Breast epithelium (tissue), 4 donors: ENCODE data around the gene RNF14. TPM values are rescaled to one million over a fixed set of nuclear protein-coding genes. Genes with fewer than 3 reads are reported as not detected.

Source experiments
- DNase-seq, 2 donors: peaks; one replicate each; pipeline ENCODE4 v3.0.0-alpha.2; 2019; ENCODE audit warnings: low spot score in 2 of 2
- H3K27ac ChIP-seq, 2 donors: fragments of 200-600 bp; sonication (generic) in 1 of 2; one replicate each; pipeline ENCODE4 v1.5.1; 2016 to 2019; ENCODE audit warnings: mild to moderate bottlenecking in 1 of 2
- H3K27me3 ChIP-seq, 2 donors: fragments of 200-600 bp; sonication (generic) in 1 of 2; one replicate each; pipeline versions ENCODE4 v1.5.1 to v1.6.0; 2017 to 2019; ENCODE audit warnings: control low read depth in 1 of 2, mild to moderate bottlenecking in 1 of 2
- H3K36me3 ChIP-seq: fragments of 200-600 bp; one replicate; pipeline ENCODE4 v1.5.1; 2019
- H3K4me1 ChIP-seq, 2 donors: fragments of 200-600 bp; sonication (generic); one replicate each; pipeline ENCODE4 v1.5.1; 2016 to 2019; ENCODE audit warnings: control low read depth in 1 of 2
- H3K4me3 ChIP-seq, 3 donors: fragments of 200-600 bp; sonication (generic); 1 replicate in 2 of 3; 2 replicates in 1 of 3; pipeline ENCODE4 v1.5.1; 2016 to 2019; ENCODE audit warnings: mild to moderate bottlenecking in 3 of 3, moderate library complexity in 2 of 3
- H3K9me3 ChIP-seq, 2 donors: fragments of 200-600 bp; sonication (generic) in 1 of 2; one replicate each; pipeline ENCODE4 v1.5.1; 2016 to 2019; ENCODE audit warnings: control low read depth in 1 of 2
- CTCF ChIP-seq, 3 donors: fragments of 450-650 bp; IDR thresholded peaks; one replicate each; pipeline ENCODE4 v1.5.1; 2016 to 2017; ENCODE audit warnings: antibody characterized with exemption in 3 of 3, mild to moderate bottlenecking in 3 of 3, moderate library complexity in 3 of 3
- POLR2A ChIP-seq: fragments of 450-650 bp; IDR thresholded peaks from one replicate; pipeline ENCODE4 v1.6.1; 2016; ENCODE audit warnings: antibody characterized with exemption, mild to moderate bottlenecking, moderate library complexity
- POLR2AphosphoS5 ChIP-seq, 3 donors: sonication (generic); formaldehyde crosslinking; IDR thresholded peaks; one replicate each; pipeline ENCODE4 v1.6.1; 2017; ENCODE audit warnings: antibody characterized with exemption in 3 of 3
- intact Hi-C: fragments of 100-400 bp; cut with DNase I; formaldehyde crosslinking; loops from one replicate; pipeline ENCODE4 v1.15.1; 2023; ENCODE audit warnings: low total_unique reads
- total RNA-seq, 3 donors: library from RNA; depleted of rRNA; stranded (reverse); fragments of >200 nt; gene quantifications; one replicate each; pipeline ENCODE4 v1.1.0, GENCODE V29; 2016

Gene RNF14
- total RNA-seq, 3 donors from 2014 or later: 43.9 to 80.2 (median 60.6) TPM

GRCh38 chr5:141954194-141954593 lies 14.7 kb upstream of the RNF14 start:
- TF ChIP-seq POLR2A (no peak), CTCF (IDR thresholded peaks at IDR 0.05) (no peak), POLR2AphosphoS5 (IDR thresholded peaks at IDR 0.05) (no peak)
- no peaks in the 10 kb centered on the region for H3K4me1 ChIP-seq
- intact Hi-C loops: loop anchor here (5.0 kb wide), 1 partner anchor 917 kb away; no protein-coding TSS in a partner anchor
- H3K36me3 ChIP-seq: no peaks in the 10 kb centered on the region
- DNase-seq: no peak
- H3K27me3 ChIP-seq: no peaks in the 10 kb centered on the region
- no peak overlapping the region for H3K27ac ChIP-seq
- H3K9me3 ChIP-seq: no peaks in the 10 kb centered on the region
- H3K4me3 ChIP-seq: no peak overlapping the region

GRCh38 chr5:141957367-141957996 lies 11.4 kb upstream of the RNF14 start:
- Histone ChIP-seq H3K27ac (peak overlapping the region in 1 of 2 donors; percentile 69), H3K4me3 (peak overlapping the region in 1 of 3 donors; percentile 43), H3K9me3 (no peaks in the 10 kb centered on the region), H3K27me3 (no peaks in the 10 kb centered on the region), H3K36me3 (no peaks in the 10 kb centered on the region), H3K4me1 (no peaks in the 10 kb centered on the region)
- no peak for DNase-seq
- intact Hi-C loops: no loop called here
- TF ChIP-seq POLR2A: no peak
- no peak for TF ChIP-seq POLR2AphosphoS5 (IDR thresholded peaks at IDR 0.05)
- no peak for TF ChIP-seq CTCF (IDR thresholded peaks at IDR 0.05)

- no peak for TF ChIP-seq CTCF (IDR thresholded peaks at IDR 0.05)
- TF ChIP-seq POLR2AphosphoS5 (IDR thresholded peaks at IDR 0.05): peak in 1 of 3 donors; percentile 27
- no peaks in the 10 kb centered on the region for H3K36me3 ChIP-seq
- H3K4me1 ChIP-seq: no peaks in the 10 kb centered on the region
- H3K27me3 ChIP-seq: no peaks in the 10 kb centered on the region
- DNase-seq: no peak
- no peaks in the 10 kb centered on the region for H3K9me3 ChIP-seq
- H3K27ac ChIP-seq: peak within 1 kb of the TSS in 1 of 2 donors; percentile 69
- peak within 1 kb of the TSS in 1 of 3 donors; percentile 43 for H3K4me3 ChIP-seq
- intact Hi-C loops: no loop called here
Measured at GRCh38 chr5:141958113-141958512, 10.8 kb upstream of the RNF14 start, which contains the start of gene PCDH12. Gene PCDH12, minus strand, starts transcription at chr5:141958202. Its CDS starts 351 bp downstream, at chr5:141957851.

- Histone ChIP-seq H3K4me3 (no peak overlapping the region), H3K9me3 (no peaks in the 10 kb centered on the region), H3K36me3 (no peaks in the 10 kb centered on the region), H3K27ac (peak overlapping the region in 1 of 2 donors; percentile 62), H3K27me3 (no peaks in the 10 kb centered on the region), H3K4me1 (no peaks in the 10 kb centered on the region)
- intact Hi-C loops: no loop called here
- TF ChIP-seq POLR2A (no peak), POLR2AphosphoS5 (IDR thresholded peaks at IDR 0.05) (no peak), CTCF (IDR thresholded peaks at IDR 0.05) (no peak)
- DNase-seq: no peak
Measured at GRCh38 chr5:141958546-141959172, 10.2 kb upstream of the RNF14 start.

GRCh38 chr5:141960018-141960417 lies 8.9 kb upstream of the RNF14 start:
- Histone ChIP-seq H3K27ac (peak overlapping the region in 1 of 2 donors; percentile 34), H3K4me3 (no peak overlapping the region), H3K4me1 (no peaks in the 10 kb centered on the region), H3K36me3 (no peaks in the 10 kb centered on the region), H3K9me3 (no peaks in the 10 kb centered on the region), H3K27me3 (no peaks in the 10 kb centered on the region)
- DNase-seq: no peak
- intact Hi-C loops: loop anchor here (10.0 kb wide), 1 partner anchor 265 kb away; no protein-coding TSS in a partner anchor
- TF ChIP-seq POLR2A (no peak), CTCF (IDR thresholded peaks at IDR 0.05) (no peak)
